Keratinocyte (primary cell): ENCODE data around the gene UBASH3B. TPM values are rescaled to one million over a fixed set of nuclear protein-coding genes. Genes with fewer than 3 reads are reported as not detected.

Experiments used
- DNase-seq: peaks from one replicate; pipeline ENCODE4 v3.0.0-alpha.2; 2011; ENCODE audit warnings: low read depth, missing footprints, low spot score
- FAIRE-seq: peaks from 2 replicates; lab custom pipeline; 2011; peaks lifted over from hg19 to GRCh38; lab: Jason Lieb, UNC
- H2AFZ ChIP-seq: 2 replicates; pipeline ENCODE4 v1.6.0; 2012; ENCODE audit warnings: low read length, control low read depth, inconsistent platforms; ENCODE audit not compliant: control insufficient read depth
- H3K27ac ChIP-seq: 2 replicates; pipeline ENCODE4 v1.5.1; 2011; ENCODE audit warnings: low read length; ENCODE audit not compliant: control insufficient read depth, insufficient read depth
- H3K27me3 ChIP-seq: 3 replicates; pipeline ENCODE4 v1.6.0; 2011; ENCODE audit warnings: low read length; ENCODE audit not compliant: control insufficient read depth, insufficient read depth; ENCODE audit errors: extremely low read depth
- H3K36me3 ChIP-seq, 2 experiments: 2 replicates in 1 of 2; 3 replicates in 1 of 2; pipeline ENCODE4 v1.5.1; 2011; ENCODE audit warnings: low read length in 2 of 2, mild to moderate bottlenecking in 1 of 2; ENCODE audit not compliant: control insufficient read depth in 2 of 2, insufficient read depth in 2 of 2; ENCODE audit errors: extremely low read depth in 1 of 2
- H3K4me1 ChIP-seq: 3 replicates; pipeline ENCODE4 v1.5.1; 2011; ENCODE audit warnings: low read length; ENCODE audit not compliant: control insufficient read depth, insufficient read depth; ENCODE audit errors: extremely low read depth
- H3K4me2 ChIP-seq: 3 replicates; pipeline ENCODE4 v1.6.0; 2011; ENCODE audit warnings: low read depth, low read length; ENCODE audit not compliant: control insufficient read depth, insufficient read depth; ENCODE audit errors: extremely low read depth
- H3K4me3 ChIP-seq, 3 experiments: fragments of 200-600 bp in 1 of 3; sonication (generic) in 1 of 3; 2 replicates in 2 of 3; 3 replicates in 1 of 3; pipeline ENCODE4 v1.5.1; 2011 to 2016; ENCODE audit warnings: low read length in 3 of 3, mild to moderate bottlenecking in 3 of 3, control low read depth in 2 of 3, inconsistent platforms in 1 of 3, low read depth in 1 of 3, mixed read lengths in 1 of 3, mixed run types in 1 of 3, moderate library complexity in 1 of 3; ENCODE audit not compliant: control insufficient read depth in 2 of 3, insufficient read depth in 2 of 3; ENCODE audit errors: extremely low read depth in 1 of 3
- H3K79me2 ChIP-seq: 2 replicates; pipeline ENCODE4 v1.6.0; 2012; ENCODE audit warnings: low read length; ENCODE audit not compliant: control insufficient read depth, insufficient read depth
- H3K9ac ChIP-seq: 3 replicates; pipeline ENCODE4 v1.6.0; 2011; ENCODE audit warnings: low read length; ENCODE audit not compliant: control insufficient read depth, insufficient read depth; ENCODE audit errors: extremely low read depth
- H3K9me1 ChIP-seq: 3 replicates; pipeline ENCODE4 v1.6.0; 2011; ENCODE audit warnings: low read length; ENCODE audit not compliant: control insufficient read depth, insufficient read depth; ENCODE audit errors: extremely low read depth
- H3K9me3 ChIP-seq: 2 replicates; pipeline ENCODE4 v1.5.1; 2012; ENCODE audit warnings: low read depth, low read length; ENCODE audit not compliant: control insufficient read depth
- H4K20me1 ChIP-seq: 3 replicates; pipeline ENCODE4 v1.6.0; 2011; ENCODE audit warnings: low read length; ENCODE audit not compliant: control insufficient read depth, insufficient read depth; ENCODE audit errors: extremely low read depth
- CTCF ChIP-seq, 3 experiments: IDR thresholded peaks in 1 of 3; conservative IDR thresholded peaks in 1 of 3; optimal IDR thresholded peaks in 1 of 3; 2 replicates in 2 of 3; 3 replicates in 1 of 3; pipeline versions ENCODE3 to v1.5.1; 2011; ENCODE audit warnings: low read length in 3 of 3, mild to moderate bottlenecking in 3 of 3, moderate library complexity in 2 of 3, control low read depth in 1 of 3, inconsistent platforms in 1 of 3; ENCODE audit not compliant: insufficient read depth in 2 of 3; ENCODE audit errors: extremely low read depth in 1 of 3
- EZH2 ChIP-seq: IDR thresholded peaks from one replicate; pipeline ENCODE4 v1.6.1; 2012; ENCODE audit warnings: inconsistent platforms, mild to moderate bottlenecking, low read length, moderate library complexity
- dilution Hi-C: fragments of 300-500 bp; cut with MboI; formaldehyde crosslinking; loops from one replicate; pipeline ENCODE4 v1.7.0; 2020; ENCODE audit warnings: low sequenced_read_pairs; ENCODE audit not compliant: extremely low pct_ligation_motif_present
- polyA plus RNA-seq, 5 experiments: library from polyadenylated mRNA; depleted of rRNA in 3 of 5; stranded (reverse) in 3 of 5; stranded (forward) in 1 of 5; unstranded in 1 of 5; fragments of >200 nt; gene quantifications; 1 replicate in 1 of 5; 2 replicates in 3 of 5; 3 replicates in 1 of 5; pipeline versions ENCODE4 v1.2.1 to v1.2.3, GENCODE V29; 2011 to 2012; ENCODE audit warnings: missing spikeins in 2 of 5, low read depth in 1 of 5, low replicate concordance in 1 of 5

UBASH3B gene
- polyA plus RNA-seq, 1 donor (not counting 4 experiments of a cell fraction or from before 2014, with no cell fraction given), result 25.0 TPM

GRCh38 chr11:122813176-122813893 lies 157.8 kb downstream of the UBASH3B start:
- Histone ChIP-seq H3K9ac (no peak overlapping the region), H4K20me1 (no peaks in the 10 kb centered on the region), H2AFZ (no peak overlapping the region), H3K9me3 (no peaks in the 10 kb centered on the region), H3K9me1 (no peaks in the 10 kb centered on the region), H3K4me1 (peaks cover 20% of the 10 kb centered on the region), H3K27ac (no peak overlapping the region), H3K27me3 (no peaks in the 10 kb centered on the region), H3K79me2 (no peaks in the 10 kb centered on the region), H3K4me2 (no peak overlapping the region), H3K36me3 (peaks cover 0 to 6% of the 10 kb centered on the region in 2 experiments), H3K4me3 (no peak overlapping the region)
- DNase-seq (no peak), FAIRE-seq (no peak)
- no peak for TF ChIP-seq CTCF (optimal IDR thresholded peaks at IDR 0.05 in 1 of 3, IDR thresholded peaks at IDR 0.05 in 1 of 3, conservative IDR thresholded peaks at IDR 0.05 in 1 of 3; ENCODE audit: extremely low read depth in 1 of 3, insufficient read depth in 2 of 3, low read length in 3 of 3)
- TF ChIP-seq EZH2, result no peak
- dilution Hi-C loops, result no loop called here

GRCh38 chr11:122813894-122814270 lies 158.4 kb downstream of the UBASH3B start:
- Histone ChIP-seq H3K4me3 (no peak overlapping the region), H2AFZ (no peak overlapping the region), H3K27ac (no peak overlapping the region), H3K27me3 (no peaks in the 10 kb centered on the region), H3K4me1 (peaks cover 14% of the 10 kb centered on the region), H3K9ac (no peak overlapping the region), H3K36me3 (peaks cover 0 to 6% of the 10 kb centered on the region in 2 experiments), H3K9me1 (no peaks in the 10 kb centered on the region), H4K20me1 (no peaks in the 10 kb centered on the region), H3K9me3 (no peaks in the 10 kb centered on the region), H3K4me2 (no peak overlapping the region), H3K79me2 (no peaks in the 10 kb centered on the region)
- TF ChIP-seq EZH2 (no peak), CTCF (optimal IDR thresholded peaks at IDR 0.05 in 1 of 3, IDR thresholded peaks at IDR 0.05 in 1 of 3, conservative IDR thresholded peaks at IDR 0.05 in 1 of 3; ENCODE audit: extremely low read depth in 1 of 3, insufficient read depth in 2 of 3, low read length in 3 of 3) (no peak)
- dilution Hi-C loops, result no loop called here
- DNase-seq (no peak), FAIRE-seq (no peak)
